GM21423 (cell line): ENCODE results near the gene RNGTT.
"Not testable (repeated sequence)": the region's sequence is repeated elsewhere in the genome, so short reads cannot be mapped to it uniquely, and the experiment has no call there.

ENCODE experiments used
- ATAC-seq: cut with Tn5 transposase; IDR thresholded peaks from one replicate; pipeline ENCODE4 v1.9.1; 2021; ENCODE audit warnings: mild to moderate bottlenecking, moderate library complexity; ENCODE audit not compliant: unreplicated experiment

The RNGTT gene

DNA sequence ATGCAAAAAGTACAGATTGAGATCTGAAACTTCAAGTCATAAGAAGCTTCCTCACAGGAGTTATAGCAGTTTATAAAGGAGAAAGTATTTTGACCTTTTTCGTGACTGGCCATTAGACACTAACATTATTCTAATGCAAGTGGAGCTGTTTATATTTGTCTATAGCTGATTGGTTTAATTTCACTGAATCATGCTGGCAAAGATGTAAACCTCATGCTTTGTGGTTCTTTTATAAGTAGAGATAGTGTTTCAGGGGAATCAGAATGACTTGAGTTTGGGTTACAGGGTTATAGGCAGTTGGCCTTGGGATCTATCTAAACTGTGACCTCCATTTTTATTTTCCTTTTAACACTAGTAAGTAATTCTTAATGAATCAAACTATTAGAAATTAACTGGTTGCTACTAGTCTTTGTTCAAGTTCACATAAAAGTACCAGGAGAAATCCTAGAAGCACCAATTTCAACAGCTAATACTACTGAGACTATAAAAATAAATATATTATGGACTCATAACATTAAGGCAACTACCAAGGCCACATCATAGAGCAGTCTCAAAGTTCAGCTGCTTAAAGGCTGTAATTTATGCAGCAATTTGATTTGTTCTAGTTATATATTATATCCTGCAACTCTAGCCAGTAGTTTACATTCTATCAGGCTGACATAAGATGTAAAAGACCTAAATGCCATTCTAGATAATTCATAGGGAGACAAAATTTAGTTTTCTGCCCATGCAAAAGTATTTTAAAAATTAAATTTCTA, 94.0 kb downstream of the RNGTT start:
- no peak for ATAC-seq

DNA sequence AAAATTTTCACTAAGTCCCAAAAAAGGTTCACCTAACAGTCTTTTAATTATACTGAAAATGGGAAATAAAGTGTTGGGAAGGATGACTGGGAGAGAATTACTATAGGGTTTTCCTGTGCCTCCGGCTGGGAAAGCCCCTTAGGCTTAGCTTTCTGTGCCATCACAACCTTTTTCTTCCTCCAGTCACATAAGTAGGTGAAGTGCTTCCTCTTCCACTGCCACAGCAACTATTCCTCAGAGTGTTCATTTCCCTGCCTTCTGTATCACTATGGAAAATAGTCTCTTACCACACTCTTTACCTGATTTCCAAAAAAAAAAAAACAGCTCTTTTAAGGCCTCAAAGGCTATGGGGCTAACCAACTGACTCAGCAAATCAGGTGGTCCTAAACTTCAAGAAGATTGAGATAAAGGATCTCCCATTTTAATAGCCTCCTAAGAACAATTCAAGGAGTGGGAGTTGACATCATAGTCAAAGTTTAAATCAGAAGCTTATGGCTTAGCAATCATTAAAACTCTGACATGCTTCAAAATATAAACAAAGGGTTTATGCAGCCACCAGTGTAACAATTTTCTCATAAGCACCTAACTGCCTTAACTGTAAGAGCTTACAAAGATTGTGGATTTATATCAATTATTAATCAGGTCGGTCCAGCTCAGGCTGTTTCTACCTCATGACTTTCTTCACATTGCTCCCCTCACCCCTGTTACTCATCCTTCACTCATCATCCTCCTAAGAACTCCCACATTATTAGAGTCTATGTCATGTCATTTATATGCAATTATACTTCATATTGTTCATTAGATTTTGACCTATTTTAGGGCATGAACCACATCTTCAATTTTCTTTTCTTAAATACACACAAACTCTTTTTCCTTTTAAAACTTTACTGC, 95.3 kb downstream of the RNGTT start:
- ATAC-seq = no peak

GRCh38 chr6:88866856-88867255, 96.6 kb downstream of the RNGTT start:
- no peak for ATAC-seq

DNA sequence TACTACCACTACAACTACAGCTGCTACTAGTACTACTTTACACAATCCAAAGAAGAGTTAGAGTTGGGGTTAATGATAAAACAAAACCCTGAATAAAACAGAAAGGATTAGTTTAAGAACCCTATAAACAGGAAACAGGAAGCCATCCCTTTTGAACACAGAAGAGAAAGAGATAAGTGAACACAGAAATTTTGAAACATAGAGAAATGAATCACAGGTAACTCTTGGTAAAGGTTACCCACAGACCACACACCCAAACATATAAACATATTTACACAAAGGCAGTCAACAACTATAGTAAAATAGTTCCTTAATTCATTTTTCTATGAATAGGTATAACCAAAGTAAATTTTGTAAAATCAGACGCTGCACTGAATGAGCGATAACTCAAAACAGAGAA, 98.1 kb downstream of the RNGTT start:
- ATAC-seq = no peak

DNA sequence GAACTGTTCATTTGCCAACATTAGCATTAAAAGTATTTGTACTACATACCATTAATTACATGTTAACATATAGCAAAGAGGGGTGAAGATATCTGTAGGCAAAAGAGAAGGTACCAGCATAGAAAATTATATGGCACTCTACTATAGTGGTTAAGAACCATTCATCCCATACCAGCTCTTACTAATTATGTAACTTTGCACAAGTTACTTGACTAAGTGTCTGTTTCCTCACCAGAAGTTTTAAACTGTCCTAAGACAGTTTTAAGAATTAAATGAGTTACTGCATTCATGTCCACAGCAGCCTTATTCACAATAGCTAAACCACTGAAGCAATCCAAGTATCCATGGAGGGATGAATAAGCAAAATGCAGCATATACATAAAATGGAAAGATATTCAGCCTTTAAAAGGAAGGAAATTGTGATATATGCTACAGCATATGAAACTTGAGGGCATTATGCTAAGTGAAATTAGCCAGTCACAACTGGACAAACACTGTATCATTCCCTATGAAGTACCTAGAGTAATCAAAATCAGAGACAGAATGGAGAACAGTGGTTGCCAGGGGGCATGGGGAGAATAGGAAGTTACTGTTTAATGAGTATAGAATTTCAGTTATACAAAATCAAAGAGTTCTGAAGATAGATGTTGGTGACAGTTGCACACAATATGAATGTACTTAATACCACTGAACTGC, 98.9 kb downstream of the RNGTT start:
- no peak for ATAC-seq

GRCh38 chr6:88860310-88860709, 103.1 kb downstream of the RNGTT start:
- ATAC-seq = no peak

DNA sequence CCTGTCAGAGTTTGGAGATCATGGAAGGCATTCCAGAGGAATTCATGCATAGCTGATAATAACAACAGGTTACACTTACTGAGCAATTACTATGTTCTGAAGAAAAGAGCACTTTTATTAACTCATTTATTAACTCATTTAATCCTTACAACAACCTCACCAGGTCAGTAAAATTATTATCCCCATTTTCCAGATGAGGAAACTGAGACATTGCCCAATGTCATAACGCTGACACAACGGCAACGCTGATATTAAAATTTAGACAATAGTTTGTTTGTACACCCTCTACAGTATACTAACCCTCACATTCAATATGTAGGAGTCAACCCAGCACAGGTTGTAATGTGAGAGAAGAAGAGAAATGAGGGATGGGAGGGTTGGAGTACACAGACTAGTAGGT, 105.0 kb downstream of the RNGTT start:
- no peak for ATAC-seq

DNA sequence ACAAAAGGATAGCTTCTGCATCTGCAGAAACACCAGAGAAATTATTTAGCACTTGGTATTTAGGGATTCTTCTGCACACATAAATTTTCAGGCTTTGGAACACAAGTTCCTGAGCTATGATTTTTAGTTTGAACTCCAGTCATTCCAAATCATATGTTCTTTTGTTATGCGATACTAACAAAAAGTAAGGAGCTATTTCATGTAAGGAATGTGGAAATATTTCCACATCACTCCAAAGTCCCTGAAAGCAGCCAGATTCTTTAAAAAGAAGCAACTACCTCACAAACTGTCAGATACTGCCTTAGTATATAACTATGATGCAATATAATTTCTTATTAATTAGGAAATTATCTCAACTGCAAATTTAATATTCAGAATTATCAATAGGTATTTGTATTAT, 106.9 kb downstream of the RNGTT start:
- no peak for ATAC-seq

- ATAC-seq = no peak
Measured at GRCh38 chr6:88855541-88856147, 107.8 kb downstream of the RNGTT start.

- ATAC-seq = no peak
Measured at GRCh38 chr6:88852775-88853174, 110.6 kb downstream of the RNGTT start.

- no peak for ATAC-seq
Measured at GRCh38 chr6:88852000-88852399, 111.4 kb downstream of the RNGTT start.

- ATAC-seq = no peak
Measured at GRCh38 chr6:88848870-88849269, 114.5 kb downstream of the RNGTT start.

GRCh38 chr6:88843040-88843439, 120.4 kb downstream of the RNGTT start:
- no peak for ATAC-seq

DNA sequence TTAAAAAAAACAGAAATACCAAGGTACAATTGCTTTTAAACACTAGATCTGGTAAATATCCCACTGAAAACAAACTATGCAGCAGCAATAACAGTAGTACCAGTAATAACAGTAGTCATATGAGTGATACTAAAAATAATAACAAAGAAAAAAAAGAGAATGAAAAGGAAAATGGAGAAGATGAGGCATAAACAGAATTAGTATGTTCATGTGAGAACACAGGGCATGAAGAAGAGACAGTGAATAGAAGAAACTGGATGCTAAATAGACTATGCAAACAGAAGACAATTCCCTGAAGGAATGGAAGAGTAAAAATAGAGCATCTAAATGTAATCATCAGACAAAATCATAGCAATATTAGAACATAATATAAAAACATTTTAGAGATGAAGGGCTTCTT, 121.1 kb downstream of the RNGTT start:
- ATAC-seq = no peak

GRCh38 chr6:88840796-88841539, 122.5 kb downstream of the RNGTT start:
- ATAC-seq = no peak

GRCh38 chr6:88840289-88840688, 123.1 kb downstream of the RNGTT start:
- no peak for ATAC-seq

DNA sequence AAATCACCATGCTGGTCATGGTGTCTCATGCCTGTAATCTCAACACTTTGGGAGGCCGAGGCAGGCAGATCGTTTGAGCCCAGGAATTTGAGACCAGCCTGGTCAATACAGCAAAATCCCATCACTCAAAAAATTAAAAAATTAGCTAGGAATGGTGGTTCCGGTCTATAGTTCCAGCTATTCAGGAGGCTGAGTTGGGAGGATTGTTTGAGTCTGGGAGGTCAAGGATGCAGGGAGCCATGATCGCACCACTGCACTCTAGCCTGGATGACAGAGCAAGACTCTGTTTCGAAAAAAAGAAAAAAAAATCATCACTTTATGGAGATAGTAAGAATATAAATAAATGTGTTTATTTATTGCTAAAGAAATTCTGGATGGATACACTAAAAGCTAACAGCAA, 124.1 kb downstream of the RNGTT start:
- no peak for ATAC-seq

DNA sequence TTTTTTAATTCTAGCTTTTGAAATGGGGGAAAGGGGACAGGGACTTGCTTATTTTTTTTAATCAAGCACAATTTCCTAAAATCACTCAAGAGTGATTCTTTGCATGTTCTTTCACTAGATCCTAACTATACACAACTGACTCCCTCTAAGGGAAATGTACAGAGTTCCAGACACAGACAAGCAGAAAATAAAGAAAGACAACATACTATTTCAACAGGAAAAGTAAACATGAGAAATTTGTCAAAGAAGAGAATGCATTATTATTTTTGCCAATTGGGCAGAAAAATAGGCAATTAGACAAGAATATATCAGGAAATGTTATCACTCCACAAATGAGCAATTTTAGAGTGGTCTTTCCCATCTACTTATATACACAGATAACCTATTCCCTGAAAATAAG, 128.2 kb downstream of the RNGTT start:
- ATAC-seq = no peak

- not testable (repeated sequence) for ATAC-seq
Measured at GRCh38 chr6:88833071-88833470, 130.3 kb downstream of the RNGTT start.

DNA sequence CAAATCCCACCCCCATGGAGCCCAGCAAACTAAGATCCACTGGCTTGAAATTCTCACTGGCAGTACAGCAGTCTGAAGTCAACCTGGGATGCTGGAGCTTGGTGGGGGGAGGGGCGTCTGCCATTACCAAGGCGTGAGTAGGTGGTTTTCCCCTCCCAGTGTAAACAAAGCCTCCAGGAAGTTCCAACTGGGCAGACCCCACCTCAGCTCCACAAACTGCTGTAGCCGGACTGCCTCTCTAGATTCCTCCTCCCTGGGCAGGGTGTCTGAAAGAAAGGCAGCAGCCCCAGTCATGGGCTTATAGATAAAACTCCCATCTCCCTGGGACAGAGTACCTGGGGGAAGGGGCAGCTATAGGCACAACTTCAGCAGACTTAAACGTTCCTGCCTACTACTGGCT, 135.8 kb downstream of the RNGTT start:
- not testable (repeated sequence) for ATAC-seq
